Duodenal mucosa (tissue), 2 donors: ENCODE measurements around the gene SLC16A12.

Experiments
- H3K27ac ChIP-seq: one replicate; pipeline ENCODE4 v1.7.0; 2013; ENCODE audit warnings: low read depth, low read length
- H3K27me3 ChIP-seq, 2 donors: one replicate each; pipeline ENCODE4 v1.7.0; 2013; ENCODE audit warnings: low read length in 2 of 2, control low read depth in 1 of 2; ENCODE audit not compliant: insufficient read depth in 2 of 2, control insufficient read depth in 1 of 2
- H3K36me3 ChIP-seq, 2 donors: one replicate each; pipeline ENCODE4 v1.7.0; 2013; ENCODE audit warnings: low read length in 2 of 2, control low read depth in 1 of 2; ENCODE audit not compliant: insufficient read depth in 2 of 2, control insufficient read depth in 1 of 2
- H3K4me1 ChIP-seq, 2 donors: one replicate each; pipeline ENCODE4 v1.7.0; 2013; ENCODE audit warnings: low read length in 2 of 2, control low read depth in 1 of 2; ENCODE audit not compliant: insufficient read depth in 2 of 2, control insufficient read depth in 1 of 2
- H3K4me3 ChIP-seq, 2 donors: one replicate each; pipeline ENCODE4 v1.7.0; 2013; ENCODE audit warnings: low read length in 2 of 2, low read depth in 1 of 2
- H3K9ac ChIP-seq, 2 donors: one replicate each; pipeline ENCODE4 v1.7.0; 2013; ENCODE audit warnings: low read length in 2 of 2, low read depth in 1 of 2
- H3K9me3 ChIP-seq, 2 donors: one replicate each; pipeline ENCODE4 v1.7.0; 2013; ENCODE audit warnings: low read length in 2 of 2, control low read depth in 1 of 2; ENCODE audit not compliant: control insufficient read depth in 1 of 2

SLC16A12 gene

DNA sequence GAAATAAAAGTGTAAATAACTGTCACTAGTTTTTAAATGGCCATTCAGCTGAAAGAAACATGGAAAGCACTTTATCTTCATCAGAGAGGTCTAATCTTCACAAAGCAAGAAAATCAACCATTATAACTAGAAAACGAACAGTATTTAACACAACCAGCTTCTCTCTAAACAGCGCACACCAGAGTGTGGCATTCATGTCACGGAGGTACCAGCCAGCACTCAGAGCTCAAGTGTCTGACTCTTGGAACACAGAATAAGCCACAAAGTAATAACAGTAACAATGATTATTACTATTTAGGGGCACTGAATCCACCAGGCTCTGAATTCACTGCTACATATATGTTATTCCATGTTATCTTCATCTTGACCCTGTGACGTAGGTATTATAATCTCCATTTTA lies 60.9 kb downstream of the SLC16A12 start:
- Histone ChIP-seq H3K4me1 (peaks cover 0 to 3% of the 10 kb centered on the region in 2 donors), H3K4me3 (no peak overlapping the region), H3K27ac (peak overlapping the region; percentile 14)

DNA sequence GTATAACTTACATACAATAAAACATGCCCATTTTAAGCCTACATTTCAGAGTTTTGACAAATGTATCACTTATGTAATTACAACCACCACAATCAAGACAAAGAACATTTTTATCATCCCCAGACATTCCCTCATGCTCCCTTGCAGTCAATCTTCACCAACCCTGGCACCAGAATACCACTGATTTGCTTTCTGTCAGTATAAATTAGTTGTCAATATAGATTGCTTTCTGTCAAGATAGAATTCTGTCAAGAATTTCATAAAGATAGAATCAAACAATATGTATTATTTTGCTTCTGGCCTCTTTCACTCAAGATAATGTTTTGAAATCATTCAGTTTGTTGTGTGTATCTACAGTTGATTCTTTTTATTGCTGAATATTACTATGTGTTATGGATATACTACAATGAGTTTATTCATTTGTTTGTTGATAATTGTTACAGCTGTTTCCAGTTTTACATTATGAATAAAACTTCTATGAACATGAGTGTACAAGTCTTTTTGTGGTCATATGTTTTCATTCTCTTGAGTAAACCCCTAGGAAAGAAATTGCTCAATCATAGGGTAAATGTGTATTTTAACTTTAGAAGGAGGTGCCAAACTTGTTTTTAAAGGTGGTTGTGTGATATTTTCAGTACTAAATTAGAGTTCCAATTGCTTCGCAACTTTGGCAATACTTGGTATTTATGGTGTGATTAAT lies 64.1 kb downstream of the SLC16A12 start:
- no peaks in the 10 kb centered on the region for H3K9me3 ChIP-seq
- no peak overlapping the region for H3K27ac ChIP-seq
- no peak overlapping the region for H3K9ac ChIP-seq
- no peak overlapping the region for H3K4me3 ChIP-seq
- no peaks in the 10 kb centered on the region for H3K36me3 ChIP-seq
- peaks cover 3 to 13% of the 10 kb centered on the region in 2 donors for H3K4me1 ChIP-seq
- no peaks in the 10 kb centered on the region for H3K27me3 ChIP-seq

More for the DNA sequence above, 60.9 kb downstream of the SLC16A12 start:
- no peaks in the 10 kb centered on the region for H3K27me3 ChIP-seq
- no peaks in the 10 kb centered on the region for H3K9me3 ChIP-seq
- no peaks in the 10 kb centered on the region for H3K36me3 ChIP-seq
- no peak overlapping the region for H3K9ac ChIP-seq

DNA sequence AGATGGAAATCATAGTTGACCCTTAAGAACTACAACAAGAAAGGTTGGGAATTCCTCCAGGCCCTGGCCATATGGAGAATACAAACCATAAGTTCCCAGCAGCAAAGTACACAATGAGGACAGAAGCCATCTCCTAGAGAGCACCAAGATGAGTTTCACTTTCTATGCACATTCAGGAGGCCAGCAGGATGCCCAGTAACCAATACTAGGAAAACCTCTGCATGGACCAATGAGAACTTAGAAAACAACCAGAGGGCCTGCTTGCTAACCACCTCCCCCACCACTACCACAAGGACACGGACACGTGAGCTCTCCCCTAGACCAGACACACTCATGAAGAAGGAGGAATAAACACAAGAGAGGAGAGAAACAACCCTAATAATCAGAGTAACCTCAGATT lies 64.8 kb downstream of the SLC16A12 start:
- H3K9me3 ChIP-seq = no peaks in the 10 kb centered on the region
- no peak overlapping the region for H3K27ac ChIP-seq
- no peak overlapping the region for H3K9ac ChIP-seq
- H3K4me3 ChIP-seq = no peak overlapping the region
- no peaks in the 10 kb centered on the region for H3K36me3 ChIP-seq
- no peaks in the 10 kb centered on the region for H3K27me3 ChIP-seq
- peaks cover 3 to 15% of the 10 kb centered on the region in 2 donors for H3K4me1 ChIP-seq

DNA sequence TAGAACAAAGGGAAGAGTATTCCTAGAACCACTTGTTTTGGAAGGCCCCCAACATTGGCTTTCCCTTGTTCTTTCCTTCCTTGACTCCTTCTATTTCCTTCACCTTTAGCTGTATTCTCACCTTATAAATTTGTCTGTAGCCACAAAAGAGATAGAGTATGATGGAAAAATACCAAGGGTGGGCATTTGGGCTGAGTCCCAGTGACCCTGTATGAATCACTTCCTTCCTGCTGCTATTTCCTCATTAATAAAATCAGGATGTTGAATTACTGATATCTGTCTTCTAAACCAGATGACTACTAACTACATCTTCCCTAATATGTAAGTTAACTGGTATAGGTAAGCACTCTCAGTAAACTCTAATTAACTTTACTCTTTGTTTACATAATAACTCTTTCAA lies 65.9 kb downstream of the SLC16A12 start:
- no peaks in the 10 kb centered on the region for H3K9me3 ChIP-seq
- H3K27me3 ChIP-seq = no peaks in the 10 kb centered on the region
- no peaks in the 10 kb centered on the region for H3K36me3 ChIP-seq
- H3K27ac ChIP-seq = no peak overlapping the region
- peaks cover 3 to 15% of the 10 kb centered on the region in 2 donors for H3K4me1 ChIP-seq
- H3K9ac ChIP-seq = no peak overlapping the region
- no peak overlapping the region for H3K4me3 ChIP-seq

DNA sequence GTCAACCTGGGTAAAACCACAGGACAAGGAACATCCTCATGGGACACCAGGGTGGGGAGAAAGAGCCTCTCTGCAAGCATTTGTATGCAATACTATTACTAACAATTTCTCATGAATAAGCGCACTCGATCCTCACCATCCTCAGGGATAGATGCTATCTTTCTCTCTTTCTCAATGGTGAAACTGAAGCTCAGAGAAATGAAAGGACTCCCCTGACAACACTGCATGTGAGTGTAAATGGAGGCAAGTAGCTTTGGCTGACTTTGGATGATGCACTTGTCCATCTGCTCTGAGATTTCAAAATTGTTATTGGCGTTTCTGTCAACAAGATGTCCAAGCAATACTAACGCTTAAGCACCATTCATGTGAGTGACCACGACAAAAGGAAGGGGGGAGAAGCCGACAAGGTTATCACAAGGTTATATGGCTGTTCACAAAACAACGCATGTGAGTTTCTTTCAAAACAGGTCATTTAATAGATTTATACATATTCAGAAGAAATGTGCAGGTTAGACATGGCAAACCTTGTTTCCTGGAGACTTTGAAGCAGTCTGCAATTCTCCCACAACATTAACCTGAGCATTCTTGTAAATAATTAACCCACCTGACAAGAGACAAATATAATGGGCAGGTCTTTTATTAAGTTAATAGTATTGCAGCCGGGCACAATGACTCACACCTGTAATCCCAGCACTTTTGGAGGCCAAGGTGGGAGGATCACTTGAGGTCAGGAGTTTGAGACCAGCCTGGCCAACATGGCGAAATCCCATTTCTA lies 67.0 kb downstream of the SLC16A12 start:
- Histone ChIP-seq H3K9ac (no peak overlapping the region), H3K27ac (no peak overlapping the region), H3K36me3 (no peaks in the 10 kb centered on the region), H3K9me3 (no peaks in the 10 kb centered on the region), H3K27me3 (peaks cover 0 to 2% of the 10 kb centered on the region in 2 donors), H3K4me3 (no peak overlapping the region), H3K4me1 (peaks cover 3 to 15% of the 10 kb centered on the region in 2 donors)

DNA sequence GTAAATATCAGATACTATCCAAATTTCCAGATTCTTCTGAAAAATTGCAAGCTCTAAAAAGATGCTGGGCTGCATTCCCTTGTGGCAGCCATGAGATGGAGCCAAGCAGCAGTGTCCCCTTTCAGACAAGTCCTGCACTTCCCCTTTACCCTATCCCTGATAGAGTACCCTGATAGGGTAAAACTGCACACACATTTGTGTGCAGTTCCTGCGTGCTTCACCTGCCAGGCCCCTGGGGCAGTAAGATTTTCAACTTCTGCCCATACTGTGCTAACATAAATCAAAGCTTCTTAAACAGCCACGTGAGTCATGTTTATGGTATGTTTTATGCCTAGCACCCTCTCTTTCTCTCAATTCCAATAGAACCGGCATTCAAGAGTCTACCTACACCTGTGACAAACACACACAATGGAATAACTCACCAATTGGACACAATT lies 68.8 kb downstream of the SLC16A12 start:
- Histone ChIP-seq H3K9ac (no peak overlapping the region), H3K27ac (no peak overlapping the region)

DNA sequence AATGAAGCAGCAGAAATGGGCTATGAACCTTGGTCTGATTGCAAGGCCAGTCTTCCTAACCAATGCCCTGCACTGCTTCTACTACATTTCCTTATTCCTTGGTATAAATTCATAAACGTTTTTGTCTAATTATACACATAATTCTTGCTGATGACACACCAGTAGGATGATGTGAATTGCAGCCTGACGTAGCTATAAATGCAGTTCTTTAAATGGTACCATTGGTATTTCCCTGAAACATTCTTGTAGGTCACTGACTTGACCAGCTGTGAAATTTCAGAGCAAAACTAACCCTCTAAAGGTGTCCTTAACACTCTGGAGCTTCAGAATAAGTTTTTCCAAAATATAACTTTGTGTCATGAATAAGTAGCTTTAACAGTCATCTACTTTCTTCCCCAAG lies 70.2 kb downstream of the SLC16A12 start:
- no peak overlapping the region for H3K4me3 ChIP-seq
- H3K9ac ChIP-seq = no peak overlapping the region
- H3K9me3 ChIP-seq = no peaks in the 10 kb centered on the region
- H3K36me3 ChIP-seq = no peaks in the 10 kb centered on the region
- no peak overlapping the region for H3K27ac ChIP-seq
- peaks cover 0 to 2% of the 10 kb centered on the region in 2 donors for H3K27me3 ChIP-seq
- H3K4me1 ChIP-seq = peaks cover 3 to 15% of the 10 kb centered on the region in 2 donors

More for the DNA sequence above, 68.8 kb downstream of the SLC16A12 start:
- Histone ChIP-seq H3K4me1 (peaks cover 3 to 15% of the 10 kb centered on the region in 2 donors), H3K36me3 (no peaks in the 10 kb centered on the region), H3K9me3 (no peaks in the 10 kb centered on the region), H3K27me3 (peaks cover 0 to 2% of the 10 kb centered on the region in 2 donors), H3K4me3 (no peak overlapping the region)

DNA sequence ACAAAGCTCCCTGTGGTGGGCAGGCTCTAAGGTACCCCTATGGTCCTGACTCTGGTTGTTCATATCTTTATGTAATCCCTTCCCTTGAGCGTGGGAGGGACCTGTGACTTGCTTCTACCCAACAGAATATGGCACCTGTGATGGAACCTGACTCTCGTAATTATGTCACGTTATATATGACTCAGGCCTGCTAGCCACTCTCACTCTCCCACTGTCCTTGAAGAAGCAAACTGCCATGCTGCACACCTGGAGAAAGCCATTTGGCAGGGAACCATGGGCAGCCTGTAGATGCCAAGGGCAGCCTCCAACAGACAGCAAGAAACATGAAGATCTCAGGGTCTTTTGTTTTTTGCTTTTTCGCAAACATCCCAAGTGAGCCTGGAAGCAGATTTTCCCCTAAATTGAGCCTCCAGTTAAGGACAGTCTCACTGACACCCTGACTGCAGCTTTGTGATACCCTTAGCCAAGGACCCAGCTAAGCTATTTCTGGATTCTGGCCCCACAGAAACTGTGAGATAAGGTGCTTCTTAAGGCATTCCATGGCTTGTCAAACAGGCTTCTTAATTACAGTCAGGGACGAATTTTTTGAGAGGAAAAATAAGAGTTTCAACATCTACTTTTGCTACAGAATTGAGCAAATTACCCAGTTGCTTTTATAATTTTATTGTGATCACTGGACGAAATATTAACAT lies 71.4 kb downstream of the SLC16A12 start:
- Histone ChIP-seq H3K9ac (no peak overlapping the region), H3K4me1 (peaks cover 3 to 15% of the 10 kb centered on the region in 2 donors), H3K9me3 (no peaks in the 10 kb centered on the region), H3K27me3 (peaks cover 0 to 2% of the 10 kb centered on the region in 2 donors), H3K27ac (no peak overlapping the region), H3K4me3 (no peak overlapping the region), H3K36me3 (no peaks in the 10 kb centered on the region)

DNA sequence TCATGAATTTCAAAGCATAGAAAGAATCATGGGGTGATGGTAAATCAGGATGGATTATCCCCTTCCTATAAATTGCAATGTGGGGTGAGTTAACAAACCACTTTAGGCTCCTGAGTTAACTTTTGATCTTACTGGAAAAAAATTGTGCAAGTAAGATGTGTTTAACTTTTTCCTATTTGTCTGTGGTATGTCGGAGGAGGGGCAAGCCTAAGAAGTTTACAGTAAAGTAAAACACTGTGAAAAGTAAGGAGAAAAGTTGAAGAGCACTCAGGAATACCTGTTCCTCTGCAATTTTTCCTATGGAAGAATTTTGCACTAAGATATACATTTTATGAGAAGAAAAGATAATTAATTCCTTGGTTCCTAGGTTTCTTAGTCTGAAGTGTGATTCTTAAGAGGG lies 76.6 kb downstream of the SLC16A12 start:
- Histone ChIP-seq H3K36me3 (no peaks in the 10 kb centered on the region), H3K27ac (no peak overlapping the region), H3K27me3 (peaks cover 0 to under 1% of the 10 kb centered on the region in 2 donors), H3K4me1 (no peaks in the 10 kb centered on the region), H3K9me3 (no peaks in the 10 kb centered on the region), H3K4me3 (no peak overlapping the region), H3K9ac (no peak overlapping the region)

DNA sequence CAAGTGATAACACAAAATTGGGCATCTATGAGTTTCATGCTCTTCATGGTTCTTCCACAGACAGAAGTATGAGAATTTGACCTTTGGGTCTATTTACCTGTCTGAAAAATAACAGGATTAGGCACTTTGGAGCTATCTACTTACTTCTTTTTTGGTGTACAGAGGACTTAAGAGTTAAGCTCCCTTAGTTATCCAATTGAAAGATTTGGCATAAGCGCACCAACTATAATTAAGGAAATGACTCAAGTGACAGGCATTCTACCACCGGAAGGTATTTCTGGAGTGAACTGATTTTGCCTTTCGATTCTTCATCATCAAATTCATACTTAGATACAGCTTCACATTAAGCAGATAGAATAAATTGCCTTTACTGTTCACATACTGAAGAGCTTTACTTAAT lies 77.1 kb downstream of the SLC16A12 start:
- H3K4me1 ChIP-seq = no peaks in the 10 kb centered on the region
- H3K9ac ChIP-seq = no peak overlapping the region
- H3K36me3 ChIP-seq = no peaks in the 10 kb centered on the region
- H3K4me3 ChIP-seq = no peak overlapping the region
- no peaks in the 10 kb centered on the region for H3K27me3 ChIP-seq
- no peak overlapping the region for H3K27ac ChIP-seq
- no peaks in the 10 kb centered on the region for H3K9me3 ChIP-seq
